Esophagus (tissue), 2 donors: Measurements from ENCODE around the gene PCDHA7. TPM values are rescaled to one million over a fixed set of nuclear protein-coding genes. Genes with fewer than 3 reads are reported as not detected.
"Not testable (repeated sequence)": the region's sequence is repeated elsewhere in the genome, so short reads cannot be mapped to it uniquely, and the experiment has no call there.

Source experiments
- H3K27ac ChIP-seq, 2 donors: one replicate each; pipeline ENCODE4 v1.5.1; 2013; ENCODE audit warnings: low read depth in 2 of 2, mild to moderate bottlenecking in 2 of 2, inconsistent platforms in 1 of 2, low read length in 1 of 2, moderate library complexity in 1 of 2
- H3K27me3 ChIP-seq, 2 donors: one replicate each; pipeline ENCODE4 v1.6.1; 2013; ENCODE audit warnings: low read length in 2 of 2, control low read depth in 1 of 2, mild to moderate bottlenecking in 1 of 2; ENCODE audit not compliant: insufficient read depth in 2 of 2, control insufficient read depth in 1 of 2
- H3K36me3 ChIP-seq, 2 donors: one replicate each; pipeline ENCODE4 v1.6.1; 2013; ENCODE audit warnings: low read length in 1 of 2; ENCODE audit not compliant: control insufficient read depth in 2 of 2, insufficient read depth in 2 of 2
- H3K4me1 ChIP-seq, 2 donors: one replicate each; pipeline ENCODE4 v1.6.1; 2013; ENCODE audit warnings: low read length in 1 of 2; ENCODE audit not compliant: control insufficient read depth in 2 of 2, insufficient read depth in 2 of 2
- H3K4me3 ChIP-seq, 2 donors: one replicate each; pipeline ENCODE4 v1.5.1; 2013; ENCODE audit warnings: low read length in 2 of 2, mild to moderate bottlenecking in 2 of 2, low read depth in 1 of 2, moderate library complexity in 1 of 2
- H3K9me3 ChIP-seq, 2 donors: one replicate each; pipeline ENCODE4 v1.6.1; 2013; ENCODE audit warnings: mild to moderate bottlenecking in 2 of 2, low read depth in 1 of 2, low read length in 1 of 2, moderate library complexity in 1 of 2; ENCODE audit not compliant: control insufficient read depth in 2 of 2, insufficient read depth in 1 of 2
- WGBS, 2 donors: extraction: QIAGEN DNeasy Blood & Tissue Kit; methylation state at CpG; one replicate each; pipeline ENCODE4 v1.1.7; 2013; 5-methylcytosine and 5-hydroxymethylcytosine counted together
- polyA plus RNA-seq, 2 donors: library from polyadenylated mRNA; stranded (reverse); fragments of 200-250 nt; gene quantifications; one replicate each; pipeline ENCODE4 v1.2.3, GENCODE V29; 2013
- donor health status: healthy with polysubstance abuse.
- donor health status: Bipolar disorder and iron deficiency.

The PCDHA7 gene
- polyA plus RNA-seq, 2 donors: 0.01 to 0.02 TPM

- Histone ChIP-seq H3K9me3 (peaks cover 7 to 22% of the 10 kb centered on the region in 2 donors), H3K36me3 (no peaks in the 10 kb centered on the region), H3K27ac (no peak overlapping the region), H3K4me1 (no peaks in the 10 kb centered on the region), H3K4me3 (no peak overlapping the region), H3K27me3 (no peaks in the 10 kb centered on the region)
- WGBS, 2 donors: 48 to 50% methylated on average over 76 of the region's 76 CpGs
Measured at GRCh38 chr5:140862441-140863295, 28.6 kb downstream of the PCDHA7 start.

DNA sequence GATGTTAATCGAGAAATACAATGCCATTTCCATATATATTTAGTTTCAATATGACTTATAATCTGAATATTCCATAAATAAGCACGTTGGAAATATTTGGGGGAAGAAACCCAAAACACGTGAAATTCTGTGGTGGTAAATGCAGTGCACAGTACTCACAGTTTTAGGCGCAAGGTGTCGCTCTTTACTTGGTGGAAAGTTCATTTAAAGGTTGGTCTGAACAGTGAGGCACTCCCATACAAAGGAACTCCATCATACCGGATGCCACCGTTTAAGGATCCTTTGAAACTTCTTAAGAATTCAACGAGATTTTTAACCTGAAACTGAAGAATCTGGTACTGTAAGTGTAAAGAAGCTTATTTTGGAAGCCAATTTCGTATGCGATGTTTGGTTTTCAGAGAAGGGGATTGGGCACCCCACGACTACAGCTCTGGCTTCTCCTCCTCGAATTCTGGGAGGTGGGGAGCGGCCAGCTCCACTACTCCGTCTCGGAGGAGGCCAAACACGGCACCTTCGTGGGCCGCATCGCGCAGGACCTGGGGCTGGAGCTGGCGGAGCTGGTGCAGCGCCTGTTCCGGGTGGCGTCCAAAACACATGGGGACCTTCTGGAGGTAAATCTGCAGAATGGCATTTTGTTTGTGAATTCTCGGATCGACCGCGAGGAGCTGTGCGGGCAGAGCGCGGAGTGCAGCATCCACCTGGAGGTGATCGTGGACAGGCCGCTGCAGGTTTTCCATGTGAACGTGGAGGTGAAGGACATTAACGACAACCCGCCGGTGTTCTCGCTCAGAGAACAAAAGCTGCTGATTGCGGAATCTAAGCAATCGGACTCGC, 34.9 kb downstream of the PCDHA7 start, which contains the start of gene PCDHA11:
TSS of gene PCDHA11 (plus strand) at position 237 of the 834 bp plus-strand sequence. CDS start at position 384, 147 bp downstream.
- H3K4me1 ChIP-seq: no peaks in the 10 kb centered on the region
- H3K36me3 ChIP-seq: no peaks in the 10 kb centered on the region
- 18 to 21% methylated on average over 41 of the region's 41 CpGs for WGBS, 2 donors
- peaks cover 14 to 19% of the 10 kb centered on the region in 2 donors for H3K9me3 ChIP-seq
- no peaks in the 10 kb centered on the region for H3K27me3 ChIP-seq
- H3K27ac ChIP-seq: no peak within 1 kb of the TSS
- no peak within 1 kb of the TSS for H3K4me3 ChIP-seq

GRCh38 chr5:140869555-140869886, 35.5 kb downstream of the PCDHA7 start:
- Histone ChIP-seq H3K4me1 (no peaks in the 10 kb centered on the region), H3K27ac (no peak overlapping the region), H3K4me3 (no peak overlapping the region), H3K9me3 (peaks cover 14 to 19% of the 10 kb centered on the region in 2 donors), H3K27me3 (no peaks in the 10 kb centered on the region), H3K36me3 (no peaks in the 10 kb centered on the region)
- WGBS, 2 donors: 47 to 54% methylated on average over 5 of the region's 5 CpGs

DNA sequence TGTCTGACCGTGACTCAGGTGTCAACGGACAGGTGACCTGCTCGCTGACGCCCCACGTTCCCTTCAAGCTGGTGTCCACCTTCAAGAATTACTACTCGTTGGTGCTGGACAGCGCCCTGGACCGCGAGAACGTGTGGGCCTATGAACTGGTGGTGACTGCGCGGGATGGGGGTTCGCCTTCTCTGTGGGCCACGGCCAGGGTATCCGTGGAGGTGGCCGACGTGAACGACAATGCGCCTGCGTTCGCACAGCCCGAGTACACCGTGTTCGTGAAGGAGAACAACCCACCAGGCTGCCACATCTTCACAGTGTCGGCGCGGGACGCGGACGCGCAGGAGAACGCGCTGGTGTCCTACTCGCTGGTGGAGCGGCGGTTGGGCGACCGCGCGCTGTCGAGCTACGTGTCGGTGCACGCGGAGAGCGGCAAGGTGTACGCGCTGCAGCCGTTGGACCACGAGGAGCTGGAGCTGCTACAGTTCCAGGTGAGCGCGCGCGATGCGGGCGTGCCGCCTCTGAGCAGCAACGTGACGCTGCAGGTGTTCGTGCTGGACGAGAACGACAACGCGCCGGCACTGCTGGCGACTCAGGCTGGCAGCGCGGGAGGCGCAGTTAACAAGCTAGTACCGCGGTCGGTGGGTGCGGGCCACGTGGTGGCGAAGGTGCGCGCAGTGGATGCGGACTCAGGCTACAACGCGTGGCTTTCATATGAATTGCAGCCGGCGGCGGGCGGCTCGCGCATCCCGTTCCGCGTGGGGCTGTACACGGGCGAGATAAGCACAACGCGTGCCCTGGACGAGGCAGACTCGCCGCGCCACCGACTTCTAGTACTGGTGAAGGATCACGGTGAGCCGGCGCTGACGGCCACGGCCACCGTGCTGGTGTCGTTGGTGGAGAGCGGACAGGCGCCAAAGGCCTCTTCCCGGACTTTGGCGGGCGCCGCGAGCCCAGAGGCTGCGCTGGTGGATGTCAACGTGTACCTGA, 36.4 kb downstream of the PCDHA7 start:
- Histone ChIP-seq H3K4me1 (no peaks in the 10 kb centered on the region), H3K27me3 (no peaks in the 10 kb centered on the region), H3K9me3 (peaks cover 14 to 19% of the 10 kb centered on the region in 2 donors), H3K27ac (no peak overlapping the region), H3K36me3 (no peaks in the 10 kb centered on the region), H3K4me3 (no peak overlapping the region)
- WGBS, 2 donors: 53 to 54% methylated on average over 114 of the region's 114 CpGs

GRCh38 chr5:140875085-140876065, 41.3 kb downstream of the PCDHA7 start, which contains the start of gene PCDHA12:
TSS of gene PCDHA12 (plus strand) at chr5:140875308. CDS start at chr5:140875473, 165 bp downstream.
- H3K36me3 ChIP-seq: no peaks in the 10 kb centered on the region
- 20 to 24% methylated on average over 44 to 47 of the region's 47 CpGs for WGBS, 2 donors
- no peak within 1 kb of the TSS for H3K27ac ChIP-seq
- peaks cover 22 to 26% of the 10 kb centered on the region in 2 donors for H3K9me3 ChIP-seq
- H3K4me1 ChIP-seq: no peaks in the 10 kb centered on the region
- no peak within 1 kb of the TSS for H3K4me3 ChIP-seq
- H3K27me3 ChIP-seq: no peaks in the 10 kb centered on the region

DNA sequence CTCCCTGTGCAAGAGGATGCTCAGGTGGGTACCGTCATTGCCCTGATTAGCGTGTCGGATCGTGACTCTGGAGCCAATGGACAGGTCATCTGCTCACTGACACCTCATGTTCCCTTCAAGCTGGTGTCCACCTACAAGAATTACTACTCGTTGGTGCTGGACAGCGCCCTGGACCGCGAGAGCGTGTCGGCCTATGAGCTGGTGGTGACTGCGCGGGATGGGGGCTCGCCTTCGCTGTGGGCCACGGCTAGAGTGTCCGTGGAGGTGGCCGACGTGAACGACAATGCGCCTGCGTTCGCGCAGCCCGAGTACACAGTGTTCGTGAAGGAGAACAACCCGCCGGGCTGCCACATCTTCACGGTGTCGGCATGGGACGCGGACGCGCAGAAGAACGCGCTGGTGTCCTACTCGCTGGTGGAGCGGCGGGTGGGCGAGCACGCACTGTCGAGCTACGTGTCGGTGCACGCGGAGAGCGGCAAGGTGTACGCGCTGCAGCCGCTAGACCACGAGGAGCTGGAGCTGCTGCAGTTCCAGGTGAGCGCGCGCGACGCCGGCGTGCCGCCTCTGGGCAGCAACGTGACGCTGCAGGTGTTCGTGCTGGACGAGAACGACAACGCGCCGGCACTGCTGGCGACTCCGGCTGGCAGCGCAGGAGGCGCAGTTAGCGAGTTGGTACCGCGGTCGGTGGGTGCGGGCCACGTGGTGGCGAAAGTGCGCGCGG, 42.6 kb downstream of the PCDHA7 start:
- H3K27ac ChIP-seq, H3K27me3 ChIP-seq, H3K4me1 ChIP-seq, H3K4me3 ChIP-seq, H3K36me3 ChIP-seq: not testable (repeated sequence)
- peaks cover 15 to 17% of the 10 kb centered on the region in 2 donors for H3K9me3 ChIP-seq
- 47 to 50% methylated on average over 73 to 80 of the region's 80 CpGs for WGBS, 2 donors

DNA sequence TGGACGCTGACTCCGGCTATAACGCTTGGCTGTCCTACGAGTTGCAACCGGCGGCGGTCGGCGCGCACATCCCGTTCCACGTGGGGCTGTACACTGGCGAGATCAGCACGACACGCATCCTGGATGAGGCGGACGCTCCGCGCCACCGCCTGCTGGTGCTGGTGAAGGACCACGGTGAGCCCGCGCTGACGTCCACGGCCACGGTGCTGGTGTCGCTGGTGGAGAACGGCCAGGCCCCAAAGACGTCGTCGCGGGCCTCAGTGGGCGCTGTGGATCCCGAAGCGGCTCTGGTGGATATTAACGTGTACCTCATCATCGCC, 43.2 kb downstream of the PCDHA7 start:
- whole genome bisulfite sequencing, 2 donors: 48 to 53% methylated on average over 32 to 37 of the region's 37 CpGs

More for the DNA sequence above, 43.2 kb downstream of the PCDHA7 start:
- Histone ChIP-seq H3K27ac (no peak overlapping the region), H3K4me3 (no peak overlapping the region), H3K36me3 (no peaks in the 10 kb centered on the region), H3K9me3 (peaks cover 18 to 21% of the 10 kb centered on the region in 2 donors), H3K4me1 (no peaks in the 10 kb centered on the region), H3K27me3 (peaks cover 0 to 6% of the 10 kb centered on the region in 2 donors)
